DND-41 (cell line): ENCODE measurements around the gene RABL6.
"Not testable (repeated sequence)": the region's sequence is repeated elsewhere in the genome, so short reads cannot be mapped to it uniquely, and the experiment has no call there.

Experiments
- ATAC-seq: fragments of 200-7000 bp; cut with Tn5 transposase; 3 replicates; pipeline ENCODE4 v1.9.1; 2021; ENCODE audit warnings: low read depth; ENCODE audit not compliant: insufficient read depth
- DNase-seq: peaks from one replicate; pipeline ENCODE4 v3.0.0-alpha.2; 2020
- H2AFZ ChIP-seq: 2 replicates; pipeline ENCODE4 v1.6.0; 2012; ENCODE audit warnings: low read depth, low read length
- H3K27ac ChIP-seq: 2 replicates; pipeline ENCODE4 v1.5.1; 2012; ENCODE audit warnings: low read length, inconsistent platforms
- H3K27me3 ChIP-seq: fragments of 200-600 bp; sonication (generic); 2 replicates; pipeline ENCODE4 v1.6.0; 2012; ENCODE audit warnings: low read length, mild to moderate bottlenecking, inconsistent platforms; ENCODE audit not compliant: insufficient read depth, poor library complexity
- H3K36me3 ChIP-seq: 2 replicates; pipeline ENCODE4 v1.5.1; 2012; ENCODE audit warnings: low read length, inconsistent platforms; ENCODE audit not compliant: insufficient read depth
- H3K4me1 ChIP-seq: 2 replicates; pipeline ENCODE4 v1.5.1; 2012; ENCODE audit warnings: mild to moderate bottlenecking, low read length; ENCODE audit not compliant: insufficient read depth
- H3K4me2 ChIP-seq: 2 replicates; pipeline ENCODE4 v1.6.0; 2012; ENCODE audit warnings: mild to moderate bottlenecking, moderate library complexity, low read length, inconsistent platforms; ENCODE audit not compliant: insufficient read depth
- H3K4me3 ChIP-seq, 2 experiments: fragments of 200-600 bp in 1 of 2; shearing (Covaris generic) in 1 of 2; 2 replicates each; pipeline ENCODE4 v1.5.1; 2012 to 2016; ENCODE audit warnings: inconsistent platforms in 2 of 2, low read length in 2 of 2, mild to moderate bottlenecking in 2 of 2, low read depth in 1 of 2, moderate library complexity in 1 of 2
- H3K79me2 ChIP-seq: 2 replicates; pipeline ENCODE4 v1.6.0; 2012; ENCODE audit warnings: low read length, inconsistent platforms; ENCODE audit not compliant: insufficient read depth
- H3K9ac ChIP-seq: 2 replicates; pipeline ENCODE4 v1.6.0; 2012; ENCODE audit warnings: low read depth, mild to moderate bottlenecking, inconsistent platforms, low read length, moderate library complexity
- H3K9me3 ChIP-seq: 2 replicates; pipeline ENCODE4 v1.5.1; 2012; ENCODE audit warnings: low read length, moderate library complexity, mild to moderate bottlenecking, inconsistent platforms; ENCODE audit not compliant: insufficient read depth, severe bottlenecking
- H4K20me1 ChIP-seq: 2 replicates; pipeline ENCODE4 v1.6.0; 2012; ENCODE audit warnings: low read length; ENCODE audit not compliant: insufficient read depth
- CTCF ChIP-seq: IDR thresholded peaks from 2 replicates; pipeline ENCODE4 v1.5.1; 2012; ENCODE audit warnings: borderline replicate concordance, low read length, moderate library complexity, mild to moderate bottlenecking; ENCODE audit not compliant: poor library complexity, severe bottlenecking; ENCODE audit errors: extremely low read depth
- EZH2 ChIP-seq: IDR thresholded peaks from 3 replicates; pipeline ENCODE4 v1.6.1; 2012; ENCODE audit warnings: borderline replicate concordance, low read depth, mild to moderate bottlenecking, moderate library complexity, low read length, inconsistent platforms; ENCODE audit not compliant: severe bottlenecking

RABL6 gene

GRCh38 chr9:136760424-136760823 is 47.3 kb upstream of the RABL6 start:
- no peak overlapping the region for H2AFZ ChIP-seq
- no peak for TF ChIP-seq EZH2
- TF ChIP-seq CTCF = no peak
- no peaks in the 10 kb centered on the region for H3K4me1 ChIP-seq
- no peak overlapping the region for H3K4me3 ChIP-seq
- H3K27me3 ChIP-seq = no peaks in the 10 kb centered on the region
- H3K4me2 ChIP-seq = no peak overlapping the region
- H3K36me3 ChIP-seq = no peaks in the 10 kb centered on the region
- no peak for DNase-seq
- no peak overlapping the region for H3K9ac ChIP-seq
- H3K79me2 ChIP-seq = no peaks in the 10 kb centered on the region
- no peak overlapping the region for H3K27ac ChIP-seq
- ATAC-seq = no peak
- no peaks in the 10 kb centered on the region for H3K9me3 ChIP-seq
- no peaks in the 10 kb centered on the region for H4K20me1 ChIP-seq

- not testable (repeated sequence) for H3K4me2 ChIP-seq, H3K36me3 ChIP-seq, H3K79me2 ChIP-seq, H3K27ac ChIP-seq, H4K20me1 ChIP-seq, H3K4me1 ChIP-seq, H2AFZ ChIP-seq, H3K27me3 ChIP-seq, H3K4me3 ChIP-seq, H3K9ac ChIP-seq, H3K9me3 ChIP-seq, ATAC-seq
- TF ChIP-seq CTCF = peak; percentile 45
- peak; percentile 11 for DNase-seq
Observed at GRCh38 chr9:136760834-136761544, 46.8 kb upstream of the RABL6 start.

GRCh38 chr9:136761545-136761981 is 46.2 kb upstream of the RABL6 start:
- Histone ChIP-seq H3K9me3 (no peaks in the 10 kb centered on the region), H4K20me1 (no peaks in the 10 kb centered on the region), H2AFZ (no peak overlapping the region), H3K79me2 (no peaks in the 10 kb centered on the region), H3K4me1 (no peaks in the 10 kb centered on the region), H3K27me3 (no peaks in the 10 kb centered on the region), H3K27ac (no peak overlapping the region), H3K9ac (no peak overlapping the region), H3K36me3 (no peaks in the 10 kb centered on the region), H3K4me3 (no peak overlapping the region), H3K4me2 (no peak overlapping the region)
- ATAC-seq (no peak), DNase-seq (no peak)
- TF ChIP-seq CTCF = no peak
- TF ChIP-seq EZH2 = no peak

GRCh38 chr9:136762221-136762691 is 45.5 kb upstream of the RABL6 start:
- H3K4me3 ChIP-seq = no peak overlapping the region
- no peak overlapping the region for H3K4me2 ChIP-seq
- H3K9me3 ChIP-seq = no peaks in the 10 kb centered on the region
- no peak overlapping the region for H3K27ac ChIP-seq
- H4K20me1 ChIP-seq = no peaks in the 10 kb centered on the region
- H3K27me3 ChIP-seq = no peaks in the 10 kb centered on the region
- DNase-seq = no peak
- H3K9ac ChIP-seq = no peak overlapping the region
- no peaks in the 10 kb centered on the region for H3K36me3 ChIP-seq
- ATAC-seq = no peak
- TF ChIP-seq CTCF = no peak
- TF ChIP-seq EZH2 = no peak
- H2AFZ ChIP-seq = no peak overlapping the region
- no peaks in the 10 kb centered on the region for H3K79me2 ChIP-seq
- no peaks in the 10 kb centered on the region for H3K4me1 ChIP-seq
